ENCODE measurements around the gene HCN3. TPM values are rescaled to one million over a fixed set of nuclear protein-coding genes. Genes with fewer than 3 reads are reported as not detected.
A peak's percentile ranks its signal among the peaks of the same experiment; 100 is the strongest.

HCN3 gene
- total and polyA plus RNA-seq, 3 donors from 2014 or later = 2.2 to 3.8 (median 3.5) TPM

- intact Hi-C loops (cut with DNase I; ENCODE audit: low total_unique reads) = no loop called here
- Histone ChIP-seq H3K9me3 (no peaks in the 10 kb centered on the region), H3K36me3 (ENCODE audit: low read depth, missing control alignments) (no peaks in the 10 kb centered on the region)
Observed at GRCh38 chr1:155260276-155260675, 17.0 kb upstream of the HCN3 start.

GRCh38 chr1:155261493-155261851, 15.8 kb upstream of the HCN3 start:
- H3K4me3 ChIP-seq = peak overlapping the region; percentile 77 to 87
- no peaks in the 10 kb centered on the region for H3K27me3 ChIP-seq
- H3K36me3 ChIP-seq (ENCODE audit: low read depth, missing control alignments) = no peaks in the 10 kb centered on the region
- TF ChIP-seq POLR2A (IDR thresholded peaks at IDR 0.05) (no peak), CTCF (IDR thresholded peaks at IDR 0.05) (no peak)
- H3K4me1 ChIP-seq = peaks cover 12% of the 10 kb centered on the region
- WGBS, 2 donors = 0 to 5% methylated on average over 1 to 9 of the region's 9 CpGs
- no peak for DNase-seq
- peak overlapping the region; percentile 73 to 86 for H3K27ac ChIP-seq
- intact Hi-C loops (cut with DNase I; ENCODE audit: low total_unique reads) = no loop called here
- no peaks in the 10 kb centered on the region for H3K9me3 ChIP-seq

More at GRCh38 chr1:155260276-155260675, 17.0 kb upstream of the HCN3 start:
- H3K27ac ChIP-seq = no peak overlapping the region
- no peaks in the 10 kb centered on the region for H3K27me3 ChIP-seq
- DNase-seq = no peak
- peaks cover 18% of the 10 kb centered on the region for H3K4me1 ChIP-seq
- TF ChIP-seq POLR2A (IDR thresholded peaks at IDR 0.05) = no peak
- H3K4me3 ChIP-seq = no peak overlapping the region
- 90 to 92% methylated on average over 5 of the region's 5 CpGs for WGBS, 2 donors

GRCh38 chr1:155261852-155262673, 15.2 kb upstream of the HCN3 start, which contains the start of gene SCAMP3:
Gene SCAMP3, minus strand, starts transcription at chr1:155262360. Its CDS starts 209 bp downstream, at chr1:155262151.
- no peaks in the 10 kb centered on the region for H3K27me3 ChIP-seq
- H3K27ac ChIP-seq = peak within 1 kb of the TSS; percentile 73 to 86
- DNase-seq = peak; percentile 99
- peak within 1 kb of the TSS; percentile 77 to 87 for H3K4me3 ChIP-seq
- H3K4me1 ChIP-seq = peaks cover 12% of the 10 kb centered on the region
- intact Hi-C loops (cut with DNase I; ENCODE audit: low total_unique reads) = no loop called here
- no peaks in the 10 kb centered on the region for H3K9me3 ChIP-seq
- H3K36me3 ChIP-seq (ENCODE audit: low read depth, missing control alignments) = no peaks in the 10 kb centered on the region
- TF ChIP-seq POLR2A (IDR thresholded peaks at IDR 0.05) (peak; percentile 48), CTCF (IDR thresholded peaks at IDR 0.05) (peak in 1 of 3 experiments; percentile 13)
- WGBS, 2 donors = 1 to 2% methylated on average over 20 to 47 of the region's 47 CpGs

GRCh38 chr1:155263067-155263466, 14.2 kb upstream of the HCN3 start:
- Histone ChIP-seq H3K27ac (peak overlapping the region; percentile 73 to 86), H3K4me3 (no peak overlapping the region), H3K4me1 (peaks cover 12% of the 10 kb centered on the region), H3K27me3 (no peaks in the 10 kb centered on the region), H3K36me3 (ENCODE audit: low read depth, missing control alignments) (no peaks in the 10 kb centered on the region), H3K9me3 (no peaks in the 10 kb centered on the region)
- intact Hi-C loops (cut with DNase I; ENCODE audit: low total_unique reads) = no loop called here
- WGBS, 2 donors = 87 to 88% methylated on average over 11 of the region's 11 CpGs
- DNase-seq = no peak
- TF ChIP-seq CTCF (IDR thresholded peaks at IDR 0.05) = no peak
- TF ChIP-seq POLR2A (IDR thresholded peaks at IDR 0.05) = no peak

- DNase-seq = no peak
- no peak overlapping the region for H3K27ac ChIP-seq
- TF ChIP-seq POLR2A (IDR thresholded peaks at IDR 0.05) (no peak), CTCF (IDR thresholded peaks at IDR 0.05) (no peak)
- no peaks in the 10 kb centered on the region for H3K36me3 ChIP-seq (ENCODE audit: low read depth, missing control alignments)
- no peaks in the 10 kb centered on the region for H3K9me3 ChIP-seq
- intact Hi-C loops (cut with DNase I; ENCODE audit: low total_unique reads) = no loop called here
- no peak overlapping the region for H3K4me3 ChIP-seq
- 74 to 81% methylated on average over 6 of the region's 6 CpGs for WGBS, 2 donors
- H3K27me3 ChIP-seq = no peaks in the 10 kb centered on the region
- H3K4me1 ChIP-seq = peaks cover 9% of the 10 kb centered on the region
Observed at GRCh38 chr1:155266553-155266952, 10.7 kb upstream of the HCN3 start.

All from testis (tissue), 3 donors.